Vagina (tissue), 2 donors: Measurements from ENCODE around the gene VPS9D1.
"Not testable (repeated sequence)": the region's sequence is repeated elsewhere in the genome, so short reads cannot be mapped to it uniquely, and the experiment has no call there.

ENCODE experiments used
- CTCF ChIP-seq, 3 experiments: fragments of 450-650 bp in 2 of 3; fragments of 200-600 bp in 1 of 3; sonication (generic) in 1 of 3; IDR thresholded peaks; one replicate each; pipeline ENCODE4 v1.5.1; 2017 to 2019; ENCODE audit warnings: antibody characterized with exemption in 3 of 3, mild to moderate bottlenecking in 2 of 3, moderate library complexity in 2 of 3
- POLR2A ChIP-seq, 2 donors: fragments of 450-650 bp; IDR thresholded peaks; one replicate each; pipeline ENCODE4 v1.6.1; 2017; ENCODE audit warnings: antibody characterized with exemption in 2 of 2, mild to moderate bottlenecking in 2 of 2, moderate library complexity in 2 of 2
- POLR2AphosphoS5 ChIP-seq, 2 donors: sonication (generic); formaldehyde crosslinking; IDR thresholded peaks; one replicate each; pipeline ENCODE4 v1.9.0; 2017; ENCODE audit warnings: antibody characterized with exemption in 2 of 2, mild to moderate bottlenecking in 2 of 2, low read depth in 1 of 2; ENCODE audit not compliant: insufficient read depth in 1 of 2

GRCh38 chr16:89689621-89690020 is 31.1 kb downstream of the VPS9D1 start:
- TF ChIP-seq POLR2A (IDR thresholded peaks at IDR 0.05); POLR2AphosphoS5 (IDR thresholded peaks at IDR 0.05; ENCODE audit: insufficient read depth in 1 of 2, low read depth in 1 of 2); CTCF (IDR thresholded peaks at IDR 0.05): not testable (repeated sequence)
